Measurements from ENCODE around the gene KMT2D. TPM values are rescaled to one million over a fixed set of nuclear protein-coding genes. Genes with fewer than 3 reads are reported as not detected.
A peak's percentile ranks its signal among the peaks of the same experiment; 100 is the strongest.

Gene KMT2D
- polyA plus RNA-seq, 1 of the 3 experiments (the other 2 are of a cell fraction) = 30.5 TPM

- DNase-seq = no peak
- peaks cover 0 to 37% of the 10 kb centered on the region in 2 experiments; a peak in 1 of 4 replicates for H3K4me1 ChIP-seq (ENCODE audit: control insufficient read depth in 1 of 2, insufficient read depth in 2 of 2, low read depth in 1 of 2, low read length in 1 of 2)
- no peaks in the 10 kb centered on the region for H3K79me2 ChIP-seq (ENCODE audit: insufficient read depth)
- ChIA-PET CTCF (interaction anchor here (0.5 to 25.0 kb wide), 25 partner anchors 8 to 239 kb away, joined by 3 to 315 read pairs (median 4); partner anchors contain the start of genes LMBR1L, RHEBL1 and TUBA1B), POLR2A (interaction anchor here (0.5 to 1.3 kb wide), 4 partner anchors 14 to 97 kb away, joined by 3 to 7 read pairs (median 3); partner anchors contain the start of gene TUBA1B)
- no peak overlapping the region for H3K27ac ChIP-seq (ENCODE audit: low read depth in 2 of 2, low read length in 1 of 2)
- 33% methylated on average over 13 of the region's 14 CpGs for WGBS (ENCODE audit: low lambda C conversion rate)
- H2AFZ ChIP-seq (ENCODE audit: low read depth) = no peak overlapping the region; the same call in 1 of the 2 replicates
- H3K27me3 ChIP-seq (ENCODE audit: insufficient read depth) = peaks cover 12% of the 10 kb centered on the region; the same call in 1 of the 2 replicates
- TF ChIP-seq FOXM1 (IDR thresholded peaks at IDR 0.05; ENCODE audit: low read depth) (no peak), FOXJ3 (CRISPR knock-in tag; IDR thresholded peaks at IDR 0.05) (no peak), IRF3 (IDR thresholded peaks at IDR 0.05; ENCODE audit: low read depth, low read length) (no peak), POLR2AphosphoS5 (IDR thresholded peaks at IDR 0.05; ENCODE audit: low read depth, low read length) (no peak), CHD2 (IDR thresholded peaks at IDR 0.05; ENCODE audit: low read length, partially characterized antibody) (no peak), REST (IDR thresholded peaks at IDR 0.05; ENCODE audit: low read depth, low read length) (no peak), NRF1 (IDR thresholded peaks at IDR 0.05; ENCODE audit: low read depth, low read length) (no peak), RFX5 (IDR thresholded peaks at IDR 0.05; ENCODE audit: low read length) (no peak)
- H3K36me3 ChIP-seq (replicated peaks in 1 of 2; ENCODE audit: control insufficient read depth in 1 of 2, insufficient read depth in 2 of 2, low read length in 1 of 2) = peaks cover 0 to 9% of the 10 kb centered on the region in 2 experiments
- no peak overlapping the region for H3K9ac ChIP-seq
- no peaks in the 10 kb centered on the region for H3K9me2 ChIP-seq
- peak overlapping the region; percentile 75 for H3K4me2 ChIP-seq
- peak overlapping the region in 1 of 2 experiments; percentile 48; a peak in 1 of 4 replicates for H3K4me3 ChIP-seq (ENCODE audit: low read depth in 2 of 2, low read length in 1 of 2)
- no peaks in the 10 kb centered on the region for H3K9me3 ChIP-seq
- peaks cover 3% of the 10 kb centered on the region for H3F3A ChIP-seq (replicated peaks; ENCODE audit: insufficient read depth)
- no peaks in the 10 kb centered on the region for H4K20me1 ChIP-seq (ENCODE audit: insufficient read depth)
Observed at GRCh38 chr12:49091836-49092085, 31.2 kb upstream of the KMT2D start.

GRCh38 chr12:49091056-49091835 lies 30.7 kb upstream of the KMT2D start:
- Histone ChIP-seq H3K36me3 (replicated peaks in 1 of 2; ENCODE audit: control insufficient read depth in 1 of 2, insufficient read depth in 2 of 2, low read length in 1 of 2) (peaks cover 0 to 4% of the 10 kb centered on the region in 2 experiments), H3K27me3 (ENCODE audit: insufficient read depth) (peaks cover 12% of the 10 kb centered on the region; the same call in 1 of the 2 replicates), H3K27ac (ENCODE audit: low read depth in 2 of 2, low read length in 1 of 2) (no peak overlapping the region), H3K9me2 (no peaks in the 10 kb centered on the region), H3K9ac (no peak overlapping the region), H3K4me1 (ENCODE audit: control insufficient read depth in 1 of 2, insufficient read depth in 2 of 2, low read depth in 1 of 2, low read length in 1 of 2) (peaks cover 0 to 37% of the 10 kb centered on the region in 2 experiments; a peak in 1 of 4 replicates), H3K4me3 (ENCODE audit: low read depth in 2 of 2, low read length in 1 of 2) (no peak overlapping the region), H2AFZ (ENCODE audit: low read depth) (no peak overlapping the region), H3K4me2 (no peak overlapping the region), H3F3A (replicated peaks; ENCODE audit: insufficient read depth) (peaks cover 3% of the 10 kb centered on the region), H4K20me1 (ENCODE audit: insufficient read depth) (no peaks in the 10 kb centered on the region), H3K9me3 (no peaks in the 10 kb centered on the region), H3K79me2 (ENCODE audit: insufficient read depth) (no peaks in the 10 kb centered on the region)
- CTCF ChIA-PET = interaction anchor here (0.7 to 25.0 kb wide), 19 partner anchors 7 to 147 kb away, joined by 3 to 315 read pairs (median 6); partner anchors contain the start of genes LMBR1L, RHEBL1 and TUBA1B
- DNase-seq = no peak
- WGBS (ENCODE audit: low lambda C conversion rate) = 91% methylated on average over 30 of the region's 41 CpGs
- TF ChIP-seq GATA2 (CRISPR knock-in tag; IDR thresholded peaks at IDR 0.05) (no peak), NFIC (IDR thresholded peaks at IDR 0.05; ENCODE audit: borderline replicate concordance) (no peak)
- TF ChIP-seq, protein P1, sequence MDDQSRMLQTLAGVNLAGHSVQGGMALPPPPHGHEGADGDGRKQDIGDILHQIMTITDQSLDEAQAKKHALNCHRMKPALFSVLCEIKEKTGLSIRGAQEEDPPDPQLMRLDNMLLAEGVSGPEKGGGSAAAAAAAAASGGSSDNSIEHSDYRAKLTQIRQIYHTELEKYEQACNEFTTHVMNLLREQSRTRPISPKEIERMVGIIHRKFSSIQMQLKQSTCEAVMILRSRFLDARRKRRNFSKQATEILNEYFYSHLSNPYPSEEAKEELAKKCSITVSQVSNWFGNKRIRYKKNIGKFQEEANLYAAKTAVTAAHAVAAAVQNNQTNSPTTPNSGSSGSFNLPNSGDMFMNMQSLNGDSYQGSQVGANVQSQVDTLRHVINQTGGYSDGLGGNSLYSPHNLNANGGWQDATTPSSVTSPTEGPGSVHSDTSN (IDR thresholded peaks at IDR 0.05) = no peak
- POLR2A ChIA-PET = interaction anchor here (0.5 to 1.3 kb wide), 3 partner anchors 14 to 97 kb away, joined by 3 read pairs; no protein-coding TSS in a partner anchor

All from SK-N-SH (cell line).